Sigmoid colon (tissue), 4 donors: ENCODE data around the gene TCF7.

ENCODE experiments used
- EP300 ChIP-seq, 4 donors: sonication (generic); formaldehyde crosslinking; IDR thresholded peaks; one replicate each; pipeline ENCODE4 v1.6.1; 2017; ENCODE audit warnings: antibody characterized with exemption in 4 of 4
- POLR2A ChIP-seq, 2 donors: fragments of 450-650 bp; IDR thresholded peaks; one replicate each; pipeline ENCODE4 v1.6.1; 2016; ENCODE audit warnings: antibody characterized with exemption in 2 of 2, mild to moderate bottlenecking in 2 of 2, moderate library complexity in 2 of 2
- POLR2AphosphoS5 ChIP-seq, 4 donors: sonication (generic); formaldehyde crosslinking; IDR thresholded peaks; one replicate each; pipeline ENCODE4 v1.6.1; 2017; ENCODE audit warnings: antibody characterized with exemption in 4 of 4
- TF ChIP-seq, protein P1 (sequence below), 4 experiments: fragments of 450-650 bp in 3 of 4; fragments of 200-600 bp in 1 of 4; IDR thresholded peaks; one replicate each; pipeline ENCODE4 v1.5.1; 2016 to 2019; ENCODE audit warnings: antibody characterized with exemption in 4 of 4, mild to moderate bottlenecking in 3 of 4, moderate library complexity in 2 of 4

DNA sequence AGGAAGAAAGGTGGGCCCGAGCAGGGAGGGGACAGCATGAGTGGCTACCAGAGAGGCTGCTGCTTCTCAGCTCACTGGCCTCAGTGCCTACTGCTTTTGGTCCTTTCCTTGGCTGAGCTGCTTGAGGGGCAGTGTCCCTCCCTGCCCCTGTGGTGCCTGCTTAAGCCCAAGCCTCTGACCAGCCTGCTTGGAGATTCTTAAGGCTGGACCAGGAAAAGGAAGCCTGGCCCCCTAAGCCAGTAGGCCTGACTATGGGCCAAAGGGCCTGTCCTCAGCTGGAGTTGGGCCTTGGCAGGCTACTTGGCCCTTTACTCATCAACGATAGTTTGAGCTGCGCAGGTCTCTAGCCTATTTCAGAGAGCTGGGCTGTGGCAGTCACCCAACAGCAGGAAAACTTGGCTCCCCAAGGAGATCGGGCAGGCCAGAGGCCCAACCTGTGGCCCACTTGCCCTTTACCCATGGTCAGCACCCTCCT, 24.9 kb downstream of the TCF7 start:
- TF ChIP-seq POLR2AphosphoS5 (IDR thresholded peaks at IDR 0.05) = no peak
- TF ChIP-seq, protein P1, sequence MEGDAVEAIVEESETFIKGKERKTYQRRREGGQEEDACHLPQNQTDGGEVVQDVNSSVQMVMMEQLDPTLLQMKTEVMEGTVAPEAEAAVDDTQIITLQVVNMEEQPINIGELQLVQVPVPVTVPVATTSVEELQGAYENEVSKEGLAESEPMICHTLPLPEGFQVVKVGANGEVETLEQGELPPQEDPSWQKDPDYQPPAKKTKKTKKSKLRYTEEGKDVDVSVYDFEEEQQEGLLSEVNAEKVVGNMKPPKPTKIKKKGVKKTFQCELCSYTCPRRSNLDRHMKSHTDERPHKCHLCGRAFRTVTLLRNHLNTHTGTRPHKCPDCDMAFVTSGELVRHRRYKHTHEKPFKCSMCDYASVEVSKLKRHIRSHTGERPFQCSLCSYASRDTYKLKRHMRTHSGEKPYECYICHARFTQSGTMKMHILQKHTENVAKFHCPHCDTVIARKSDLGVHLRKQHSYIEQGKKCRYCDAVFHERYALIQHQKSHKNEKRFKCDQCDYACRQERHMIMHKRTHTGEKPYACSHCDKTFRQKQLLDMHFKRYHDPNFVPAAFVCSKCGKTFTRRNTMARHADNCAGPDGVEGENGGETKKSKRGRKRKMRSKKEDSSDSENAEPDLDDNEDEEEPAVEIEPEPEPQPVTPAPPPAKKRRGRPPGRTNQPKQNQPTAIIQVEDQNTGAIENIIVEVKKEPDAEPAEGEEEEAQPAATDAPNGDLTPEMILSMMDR (IDR thresholded peaks at IDR 0.05) = no peak
- TF ChIP-seq POLR2A (IDR thresholded peaks at IDR 0.05) = no peak
- no peak for TF ChIP-seq EP300 (IDR thresholded peaks at IDR 0.05)
